GM08714 (cell line): ENCODE results near the gene HPSE2.
"Not testable (repeated sequence)": the region's sequence is repeated elsewhere in the genome, so short reads cannot be mapped to it uniquely, and the experiment has no call there.

Experiments
- H3K4me3 ChIP-seq: fragments of 200-500 bp; sonication (Bioruptor generic); 2 replicates; pipeline ENCODE4 v1.5.1; 2014; ENCODE audit warnings: mild to moderate bottlenecking, low read length, inconsistent platforms
- ZNF274 ChIP-seq: IDR thresholded peaks from 2 replicates; pipeline ENCODE4 v1.6.1; 2012; ENCODE audit warnings: mild to moderate bottlenecking, low read depth, low read length

HPSE2 gene

DNA sequence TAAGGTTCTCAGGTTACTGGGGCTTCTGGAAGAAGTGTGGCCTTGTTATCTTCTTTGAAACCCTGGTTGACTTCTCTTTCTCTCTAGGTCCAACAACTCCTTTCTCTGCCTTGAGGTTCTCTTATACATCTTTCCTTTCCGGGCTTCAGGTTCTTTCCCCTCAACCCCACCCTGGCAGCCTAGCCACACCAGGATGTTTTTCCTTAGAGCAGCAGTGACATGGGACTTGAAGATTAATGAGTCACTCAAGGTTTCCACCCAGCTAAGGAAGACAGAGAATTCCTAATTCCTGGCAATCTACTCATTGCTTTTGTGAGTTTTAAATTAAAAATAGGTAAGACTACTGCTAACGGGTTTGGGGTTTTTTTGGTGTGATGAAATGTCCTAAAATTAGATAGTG is 667.1 kb downstream of the HPSE2 start:
- no peak overlapping the region for H3K4me3 ChIP-seq
- TF ChIP-seq ZNF274, result no peak

DNA sequence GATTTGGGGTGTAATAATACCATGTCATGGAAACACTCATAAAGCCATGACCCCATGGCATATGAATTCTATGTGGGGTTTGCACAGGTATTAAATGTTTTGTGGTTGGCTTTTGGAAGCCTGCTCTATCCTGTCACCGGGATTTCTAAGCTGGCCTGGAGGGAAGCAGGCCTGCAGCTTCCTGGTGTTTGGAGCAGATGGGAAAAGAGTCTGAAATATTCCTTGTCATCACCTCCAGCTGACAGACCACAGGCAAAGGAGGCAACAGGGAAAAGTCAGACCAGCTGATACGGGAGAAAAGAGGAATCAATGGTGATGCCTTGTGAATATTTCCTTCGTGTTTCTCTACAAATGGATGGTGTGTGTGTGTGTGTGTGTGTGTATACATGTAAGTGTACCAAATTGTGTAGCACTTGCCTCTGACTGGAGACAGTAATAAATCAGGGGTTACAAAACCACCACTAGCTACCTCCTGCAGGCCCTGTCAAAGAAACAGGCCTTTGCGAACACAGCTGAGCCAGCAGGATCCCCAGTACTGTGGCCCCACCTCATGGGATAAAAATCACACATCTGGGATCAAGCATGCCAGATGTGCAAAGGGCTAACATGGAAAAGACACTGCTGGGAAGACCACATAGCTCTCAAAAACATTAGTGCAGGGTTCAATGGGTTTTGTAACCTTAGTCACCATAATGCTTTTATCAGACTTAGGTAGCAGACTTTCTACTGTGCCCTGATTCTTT is 668.1 kb downstream of the HPSE2 start:
- no peak for TF ChIP-seq ZNF274
- no peak overlapping the region for H3K4me3 ChIP-seq

DNA sequence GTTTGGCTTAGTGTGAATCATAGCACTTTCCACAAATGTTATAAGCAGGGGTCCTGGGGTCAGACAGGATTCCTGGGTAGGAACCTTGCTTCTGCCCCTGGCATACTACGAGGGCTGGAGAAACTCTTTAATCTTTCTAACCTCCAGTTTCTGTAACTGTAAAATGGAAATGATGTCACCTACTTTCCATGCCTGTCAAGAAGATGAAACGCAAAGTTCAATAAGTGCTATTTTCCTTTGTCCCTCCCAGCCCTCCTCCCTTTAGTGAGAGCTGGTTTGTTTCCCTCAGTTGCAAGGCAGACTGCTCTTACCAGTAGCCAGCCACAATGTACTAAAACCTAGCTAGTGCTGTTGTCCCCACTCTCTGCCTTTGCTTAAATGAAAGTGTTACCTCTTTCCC is 671.8 kb downstream of the HPSE2 start:
- TF ChIP-seq ZNF274, result no peak
- no peak overlapping the region for H3K4me3 ChIP-seq

DNA sequence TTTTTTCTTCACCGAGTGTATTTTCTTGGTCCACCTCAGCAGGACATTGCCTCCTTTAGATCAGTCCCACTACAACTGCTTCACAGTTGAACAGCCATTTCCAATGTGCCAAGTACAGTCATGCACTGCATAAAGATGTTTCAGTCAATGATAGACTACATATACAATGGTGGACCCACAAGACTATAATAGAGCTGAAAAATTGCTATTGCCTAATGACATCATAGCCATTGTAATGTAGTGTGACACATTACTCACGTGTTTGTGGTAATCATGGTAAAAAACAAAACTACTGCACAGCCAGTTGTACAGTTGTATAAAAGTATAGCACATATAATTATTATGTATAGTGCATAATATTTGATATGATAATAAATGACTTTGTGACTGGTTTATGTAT is 675.1 kb downstream of the HPSE2 start:
- TF ChIP-seq ZNF274, result no peak

DNA sequence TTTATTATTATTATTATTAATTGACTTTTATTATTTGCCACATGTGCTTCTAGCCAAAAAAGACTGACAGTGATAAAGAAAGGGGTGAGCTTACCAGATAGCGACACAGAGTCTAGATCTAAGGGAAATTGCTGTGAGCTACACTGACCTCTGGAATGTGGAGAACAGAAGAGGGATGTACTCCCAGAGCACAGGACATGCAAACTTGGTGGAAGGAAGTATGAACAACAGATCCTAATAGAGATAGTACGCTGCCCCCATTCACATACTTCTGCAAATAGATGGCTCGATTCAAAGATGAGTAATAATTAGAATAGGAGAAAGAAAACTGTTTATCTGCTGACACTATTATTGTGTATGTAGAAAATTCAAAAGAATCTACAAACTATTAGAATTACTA is 679.6 kb downstream of the HPSE2 start:
- H3K4me3 ChIP-seq, result no peak overlapping the region
- no peak for TF ChIP-seq ZNF274

More for the DNA sequence above, 675.1 kb downstream of the HPSE2 start:
- H3K4me3 ChIP-seq, result no peak overlapping the region

DNA sequence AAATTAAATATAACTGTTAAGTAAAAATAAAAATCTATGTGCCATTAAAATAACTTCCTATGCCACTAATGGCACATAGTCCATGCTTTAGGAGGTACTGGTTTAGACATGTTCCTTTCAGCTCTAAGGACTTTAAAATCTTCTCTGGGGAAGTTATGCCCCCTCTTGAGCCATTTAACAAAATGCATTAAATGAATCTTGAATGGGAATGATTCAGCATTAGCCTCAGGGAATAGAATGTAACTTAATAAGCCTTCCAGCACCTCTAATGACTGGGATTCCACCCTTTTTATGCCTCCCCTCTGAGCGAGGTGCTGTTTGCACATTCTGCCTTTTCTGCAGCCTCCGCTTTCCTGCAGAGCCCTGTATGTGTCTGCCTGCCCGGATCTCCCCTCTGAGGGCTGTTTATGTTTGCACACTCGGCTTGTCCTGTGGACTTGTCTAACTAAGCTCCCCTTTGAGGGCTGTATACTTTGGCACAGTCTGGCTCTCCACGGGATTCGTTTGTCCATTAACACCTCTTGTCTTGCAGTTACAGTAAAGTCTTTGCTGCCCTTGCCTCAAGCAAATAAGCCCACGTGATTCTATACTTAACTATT is 680.5 kb downstream of the HPSE2 start:
- no peak overlapping the region for H3K4me3 ChIP-seq
- TF ChIP-seq ZNF274, result no peak

DNA sequence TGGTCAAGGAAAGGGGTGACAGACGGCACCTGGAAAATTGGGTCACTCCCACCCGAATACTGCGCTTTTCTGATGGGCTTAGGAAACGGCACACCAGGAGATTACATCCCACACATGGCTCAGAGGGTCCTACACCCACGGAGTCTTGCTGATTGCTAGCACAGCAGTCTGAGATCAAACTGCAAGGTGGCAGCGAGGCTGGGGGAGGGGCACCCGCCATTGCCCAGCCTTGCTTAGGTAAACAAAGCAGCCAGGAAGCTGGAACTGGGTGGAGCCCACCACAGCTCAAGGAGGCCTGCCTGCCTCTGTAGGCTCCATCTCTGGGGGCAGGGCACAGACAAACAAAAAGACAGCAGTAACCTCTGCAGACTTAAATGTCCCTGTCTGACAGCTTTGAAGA is 694.1 kb downstream of the HPSE2 start:
- not testable (repeated sequence) for H3K4me3 ChIP-seq

DNA sequence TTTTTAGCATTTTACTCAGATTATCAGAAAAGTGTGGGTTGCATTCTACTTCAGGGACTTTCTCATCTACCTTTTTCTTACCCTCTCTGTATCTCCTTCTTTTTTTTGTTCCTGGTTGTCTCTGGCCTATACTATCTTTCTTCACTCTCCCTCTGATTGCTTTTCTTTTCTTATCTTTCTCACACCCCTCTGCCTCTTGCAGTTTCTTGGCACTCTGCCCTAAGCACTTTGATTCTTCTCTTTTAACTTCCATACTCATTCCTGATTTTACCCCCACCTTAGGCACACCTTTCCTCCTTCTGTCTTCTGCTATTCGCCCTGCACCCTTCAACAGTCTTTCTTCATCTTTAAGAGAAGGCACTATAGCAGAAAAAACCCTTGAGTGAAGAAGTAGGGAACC is 696.1 kb downstream of the HPSE2 start:
- TF ChIP-seq ZNF274, result no peak
- H3K4me3 ChIP-seq, result no peak overlapping the region

DNA sequence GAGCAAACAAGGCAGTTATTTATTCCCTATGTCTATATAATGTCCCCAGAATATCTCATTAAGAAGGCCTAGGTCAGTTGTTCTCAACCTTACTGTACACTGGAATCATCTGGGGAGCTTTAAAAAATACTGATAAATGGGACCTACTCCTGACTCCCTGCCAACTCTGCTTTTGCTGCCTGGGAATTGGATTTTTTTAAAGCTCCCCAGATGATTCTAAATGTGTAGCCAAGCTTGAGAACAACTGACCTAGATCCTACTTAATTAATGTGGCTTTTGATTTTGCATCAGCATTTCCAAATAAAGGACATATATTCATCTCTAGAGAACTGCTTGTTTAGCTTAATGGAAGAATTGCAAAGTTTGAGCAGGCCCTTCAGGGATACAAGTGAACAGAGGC is 697.2 kb downstream of the HPSE2 start:
- TF ChIP-seq ZNF274, result no peak
- H3K4me3 ChIP-seq, result no peak overlapping the region

DNA sequence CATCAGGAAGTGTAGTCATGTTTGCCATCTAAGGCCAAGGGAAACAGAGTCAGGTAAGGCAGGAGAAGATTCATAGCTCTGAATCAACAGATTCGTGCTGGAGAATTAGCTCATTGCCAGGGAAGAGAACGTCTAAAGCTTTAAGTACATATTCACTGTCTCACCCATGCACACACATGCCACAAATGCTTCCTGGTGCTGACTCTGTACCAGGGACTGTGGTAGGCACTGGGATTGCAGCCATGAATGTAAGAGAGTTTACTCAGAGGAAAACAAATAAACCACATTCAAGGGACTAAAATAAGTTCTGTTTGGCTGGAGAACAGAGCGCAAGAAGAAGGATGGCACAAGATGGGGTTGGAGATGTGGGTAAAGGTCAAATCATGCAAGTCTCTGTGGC is 699.1 kb downstream of the HPSE2 start:
- no peak for TF ChIP-seq ZNF274
- H3K4me3 ChIP-seq, result no peak overlapping the region

DNA sequence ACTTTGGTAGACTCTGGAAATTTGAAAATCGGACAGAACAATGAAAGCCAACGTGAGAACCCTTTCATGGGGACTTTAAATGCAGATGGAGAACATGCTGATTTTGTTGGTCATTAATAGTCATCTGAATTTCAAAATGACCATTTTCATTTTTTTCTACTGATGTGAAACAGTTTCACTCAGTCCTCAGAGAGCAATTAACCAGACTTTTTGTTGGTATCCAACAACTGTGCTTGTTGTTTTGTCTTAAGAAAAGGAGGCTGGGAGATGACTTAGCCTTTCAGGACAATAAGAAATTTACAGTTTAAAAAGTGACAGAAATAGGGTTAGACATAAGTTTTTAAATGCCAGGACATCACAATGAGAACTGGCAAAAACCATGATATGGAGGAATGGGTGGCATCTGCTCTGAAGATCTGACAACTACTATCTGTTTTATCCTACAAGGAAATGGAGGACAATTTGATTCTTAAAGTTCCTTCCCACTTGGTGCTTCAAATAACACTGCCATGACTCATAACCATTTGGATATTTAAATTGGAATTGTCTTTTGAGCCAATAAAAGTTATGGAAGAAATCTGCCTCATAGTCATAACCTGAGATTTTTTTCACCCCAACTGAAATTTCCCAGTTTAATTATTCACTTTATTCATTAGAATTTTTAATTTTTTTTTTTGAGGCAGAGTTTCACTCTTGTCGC is 701.8 kb downstream of the HPSE2 start:
- H3K4me3 ChIP-seq, result no peak overlapping the region

DNA sequence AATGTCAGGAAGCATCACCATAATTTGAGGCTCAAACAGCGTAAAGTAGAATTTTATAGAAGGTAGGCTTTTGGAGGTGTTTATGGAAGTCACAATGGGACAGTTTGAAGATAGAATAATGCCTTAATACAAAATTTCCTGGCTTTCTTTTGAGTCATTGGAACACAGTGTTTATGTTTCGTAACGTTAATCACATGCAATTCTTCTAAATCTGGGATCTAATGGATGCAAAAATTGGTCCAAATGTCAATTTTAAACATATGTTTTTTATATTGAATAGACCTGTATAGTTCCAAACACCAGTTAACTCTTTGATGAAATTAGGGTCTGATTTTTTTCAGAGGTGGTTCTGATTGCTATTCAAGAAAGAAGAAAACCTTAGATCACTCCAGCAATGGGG is 702.4 kb downstream of the HPSE2 start:
- H3K4me3 ChIP-seq, result no peak overlapping the region
- TF ChIP-seq ZNF274, result no peak

More for the DNA sequence above, 701.8 kb downstream of the HPSE2 start:
- no peak for TF ChIP-seq ZNF274

DNA sequence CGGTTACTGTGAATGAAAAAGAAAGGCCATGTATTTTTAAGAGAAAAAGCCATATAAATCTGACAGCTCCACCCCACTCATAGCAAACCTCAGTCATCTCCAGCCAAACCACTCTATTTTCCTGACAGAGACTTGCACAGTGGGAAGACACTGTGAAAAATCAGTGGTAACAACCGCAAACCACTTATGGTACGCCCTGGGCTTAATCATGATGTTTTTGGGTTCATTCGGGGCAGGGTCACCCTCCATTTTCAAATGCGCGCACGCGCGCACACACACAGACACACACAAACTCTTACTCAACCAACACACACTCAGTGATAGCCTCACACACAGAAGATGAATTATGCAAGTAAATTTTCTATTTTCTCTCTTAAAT is 706.9 kb downstream of the HPSE2 start:
- TF ChIP-seq ZNF274, result no peak
- H3K4me3 ChIP-seq, result no peak overlapping the region

DNA sequence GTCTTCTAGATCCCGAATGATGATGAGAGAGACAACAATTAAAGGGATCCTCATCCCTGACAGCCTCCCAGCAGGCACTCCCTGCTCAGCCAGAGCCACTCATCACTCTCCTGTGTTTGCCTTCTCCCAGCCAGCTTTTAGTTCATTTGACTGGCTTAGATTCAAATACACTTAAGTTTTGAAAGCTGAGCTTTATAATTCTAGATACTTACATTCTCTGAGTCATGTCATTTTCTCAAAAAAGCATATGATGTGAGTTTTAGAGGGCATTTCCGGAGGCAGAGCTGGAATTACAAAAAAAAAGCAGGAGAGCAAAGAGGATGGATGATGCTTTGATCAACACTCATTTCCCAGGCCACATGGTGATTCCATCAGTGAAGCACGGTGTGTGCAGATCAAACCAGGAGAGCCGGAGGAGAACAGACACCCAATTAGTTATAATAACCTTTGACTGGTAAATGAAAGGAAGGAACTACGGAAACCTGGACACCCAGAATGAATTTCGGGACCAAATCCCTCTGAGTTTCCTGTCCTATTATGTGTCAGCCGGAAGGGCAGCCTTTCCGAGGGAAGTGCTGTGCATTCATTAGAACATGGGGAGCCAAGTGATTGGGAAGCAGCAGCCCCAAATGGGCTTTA is 707.4 kb downstream of the HPSE2 start:
- TF ChIP-seq ZNF274, result no peak
- no peak overlapping the region for H3K4me3 ChIP-seq

DNA sequence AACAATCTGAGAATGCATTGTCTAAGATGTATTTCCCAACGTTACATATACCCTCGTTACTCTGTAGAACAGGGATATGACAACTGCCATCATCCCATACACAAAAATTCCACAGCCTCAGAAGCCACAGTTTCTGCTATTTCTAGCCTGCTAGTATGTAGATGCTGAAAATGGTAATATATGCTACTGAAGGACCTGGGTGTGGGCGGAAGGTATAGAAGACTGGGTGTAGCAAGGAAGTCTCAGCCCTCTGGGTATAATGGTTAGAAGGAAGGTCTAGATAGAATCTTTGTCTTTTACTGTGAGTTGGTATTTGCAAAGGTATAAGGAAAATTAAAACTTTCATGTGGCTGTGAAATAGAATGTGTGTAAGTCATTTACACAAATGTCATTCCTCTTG is 709.7 kb downstream of the HPSE2 start:
- TF ChIP-seq ZNF274, result no peak
- H3K4me3 ChIP-seq, result no peak overlapping the region
